Myometrial cell (primary cell): ENCODE results near the gene MTNR1A. TPM values are rescaled to one million over a fixed set of nuclear protein-coding genes. Genes with fewer than 3 reads are reported as not detected.

Source experiments
- total RNA-seq: library from RNA; depleted of rRNA; stranded (reverse); fragments of >200 nt; gene quantifications from 2 replicates; pipeline ENCODE4 v1.2.3, GENCODE V29; 2015

The MTNR1A gene
- total RNA-seq: not detected in 2 replicates

DNA sequence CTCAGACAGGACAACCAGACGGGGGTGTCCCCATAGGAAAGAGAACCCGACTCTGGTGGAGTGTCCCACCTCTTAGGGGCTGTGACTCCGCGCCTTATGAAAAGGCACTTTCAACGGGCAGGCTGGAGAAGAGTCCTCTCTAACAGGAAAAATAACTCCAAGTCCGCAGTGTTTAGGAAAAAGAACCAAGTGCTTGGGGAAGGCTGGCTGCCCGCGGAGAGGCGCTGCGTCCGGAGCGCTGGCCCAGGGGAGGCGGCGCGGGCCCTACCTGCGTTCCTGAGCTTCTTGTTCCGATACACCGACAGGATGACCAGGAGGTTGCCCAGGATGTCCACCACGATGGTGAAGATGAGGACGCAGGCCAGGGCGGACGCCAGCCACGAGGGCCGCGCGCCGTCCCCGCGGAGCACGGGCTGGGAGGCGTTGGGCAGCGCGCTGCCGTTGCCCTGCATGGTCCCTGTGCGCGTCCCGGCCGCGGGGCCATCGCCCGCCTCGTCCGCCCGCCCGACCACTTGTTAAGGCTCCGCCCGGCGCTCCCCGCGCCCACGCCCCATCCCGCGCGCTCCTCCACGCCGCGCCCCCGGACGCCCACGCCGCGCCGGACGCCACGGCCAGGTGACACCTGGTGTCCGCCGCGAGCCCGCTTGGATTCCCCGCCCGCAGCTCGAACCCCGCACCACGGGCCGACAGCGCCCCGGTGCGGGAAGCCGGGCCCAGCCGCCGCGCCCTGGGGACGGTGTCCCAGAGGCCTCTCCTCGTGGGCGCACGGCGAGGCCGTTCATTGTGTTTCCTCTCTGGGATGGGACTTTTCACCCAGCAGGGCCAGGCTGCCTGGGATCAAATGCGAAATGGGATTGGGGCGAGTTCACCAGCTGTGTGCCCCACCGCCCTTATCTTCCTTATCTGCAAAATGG is at the start of gene MTNR1A:
TSS of gene MTNR1A (minus strand) at position 654 of the 914 bp plus-strand sequence. CDS start at position 452, 202 bp downstream.

Other genes with a start within 250 kb of the MTNR1A start
- 74.7 and 83.3 TPM in 2 replicates for gene FAT1, start 168.3 kb upstream of the MTNR1A start, total RNA-seq